Measurements from ENCODE around the gene DNAJC5.
A peak's percentile ranks its signal among the peaks of the same experiment; 100 is the strongest.
"Not testable (repeated sequence)": the region's sequence is repeated elsewhere in the genome, so short reads cannot be mapped to it uniquely, and the experiment has no call there.

DNAJC5 gene

GRCh38 chr20:63970714-63971431 lies 75.9 kb downstream of the DNAJC5 start:
- DNase-seq: no peak

GRCh38 chr20:63971960-63972311 lies 77.0 kb downstream of the DNAJC5 start:
- not testable (repeated sequence) for DNase-seq

GRCh38 chr20:63972312-63973159 lies 77.6 kb downstream of the DNAJC5 start:
- DNase-seq: no peak

- no peak for DNase-seq
These were observed 78.2 kb downstream of the DNAJC5 start for GRCh38 chr20:63973160-63973479.

- peak; percentile 75 to 77 for DNase-seq
These were observed 78.9 kb downstream of the DNAJC5 start for GRCh38 chr20:63973636-63974401.

- no peak for DNase-seq
These were observed 79.7 kb downstream of the DNAJC5 start for GRCh38 chr20:63974402-63975200.

- not testable (repeated sequence) for DNase-seq
These were observed 81.6 kb downstream of the DNAJC5 start for GRCh38 chr20:63976511-63976910.

- DNase-seq: no peak
These were observed 82.2 kb downstream of the DNAJC5 start for GRCh38 chr20:63976980-63977738.

GRCh38 chr20:63977739-63978276 lies 82.9 kb downstream of the DNAJC5 start:
- no peak for DNase-seq

- peak; percentile 12 to 51 for DNase-seq
These were observed 83.6 kb downstream of the DNAJC5 start for GRCh38 chr20:63978319-63979228.

GRCh38 chr20:63979229-63979556 lies 84.3 kb downstream of the DNAJC5 start:
- no peak for DNase-seq

- DNase-seq: peak in 1 of 2 experiments; percentile 40
These were observed 84.8 kb downstream of the DNAJC5 start, which contains the start of gene SAMD10 for GRCh38 chr20:63979557-63980316. Gene SAMD10 (minus strand): TSS chr20:63979642. CDS start chr20:63979467, 175 bp downstream.

- no peak for DNase-seq
These were observed 85.4 kb downstream of the DNAJC5 start for GRCh38 chr20:63980317-63980805.

GRCh38 chr20:63980806-63981728 lies 86.1 kb downstream of the DNAJC5 start, which contains the start of gene PRPF6:
Gene PRPF6 (plus strand): TSS chr20:63981132. CDS start chr20:63981246, 114 bp downstream.
- DNase-seq: peak; percentile 91 to 99

GRCh38 chr20:63982937-63983336 lies 88.0 kb downstream of the DNAJC5 start:
- DNase-seq: no peak

All from NCI-H187 (cell line).